Mammary epithelial cell (primary cell): ENCODE results near the gene B3GNT8.

Source experiments
- EZH2 ChIP-seq: IDR thresholded peaks from 2 replicates; pipeline ENCODE4 v1.6.1; 2012; ENCODE audit warnings: low read length, inconsistent platforms, borderline replicate concordance
- TF ChIP-seq, protein P1 (sequence below), 2 donors: IDR thresholded peaks in 1 of 2; conservative IDR thresholded peaks in 1 of 2; 2 replicates each; pipeline ENCODE4 v1.5.1; 2011 to 2012; ENCODE audit warnings: inconsistent platforms in 2 of 2, low read length in 2 of 2, mild to moderate bottlenecking in 2 of 2, control low read depth in 1 of 2, low read depth in 1 of 2; ENCODE audit not compliant: insufficient read depth in 1 of 2; ENCODE audit errors: extremely low read depth in 1 of 2

DNA sequence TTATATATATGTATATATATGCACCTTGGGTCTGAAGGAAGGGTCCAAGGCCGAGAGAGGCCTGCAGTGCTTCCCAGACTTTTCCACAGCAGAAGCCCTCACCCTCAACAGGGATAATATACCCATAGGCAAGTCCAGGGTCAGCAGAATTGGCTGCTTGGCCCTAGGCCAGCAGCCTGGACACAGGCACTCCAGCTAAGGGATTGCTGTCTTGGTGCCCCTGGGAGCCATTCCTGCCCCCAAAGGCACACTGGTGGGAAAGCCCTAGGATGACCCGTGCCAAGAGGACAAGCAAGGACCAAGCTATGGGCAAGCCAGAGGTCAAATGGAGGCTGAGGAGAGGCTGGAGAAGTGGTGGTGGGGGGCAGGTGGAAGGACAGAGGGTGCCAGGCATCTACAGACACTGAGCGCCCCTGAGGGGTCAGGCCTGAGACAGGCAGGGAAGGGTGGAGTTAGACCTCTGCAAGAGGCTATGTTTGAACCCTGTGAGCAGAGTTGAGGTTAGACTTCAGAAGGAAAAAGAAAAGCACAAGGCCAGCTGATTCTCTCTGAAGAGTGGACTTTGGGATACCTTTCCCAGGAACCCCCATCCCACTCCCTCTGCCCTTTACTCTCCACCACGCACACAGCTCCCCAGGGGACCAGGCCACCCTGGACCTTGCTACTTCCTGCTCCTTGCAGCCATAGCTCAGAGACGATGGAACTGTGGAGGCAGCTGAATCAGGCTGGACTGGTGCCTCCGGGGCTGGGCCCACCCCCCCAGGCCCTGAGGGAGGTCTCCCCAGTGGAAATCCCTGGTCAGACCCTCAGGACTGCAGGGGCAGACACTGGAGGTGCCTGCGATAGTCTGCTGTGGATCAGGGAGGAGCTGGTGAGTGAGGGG is 15.5 kb upstream of the B3GNT8 start, which contains the start of gene ERICH4:
- TF ChIP-seq EZH2, result no peak
- TF ChIP-seq, protein P1, sequence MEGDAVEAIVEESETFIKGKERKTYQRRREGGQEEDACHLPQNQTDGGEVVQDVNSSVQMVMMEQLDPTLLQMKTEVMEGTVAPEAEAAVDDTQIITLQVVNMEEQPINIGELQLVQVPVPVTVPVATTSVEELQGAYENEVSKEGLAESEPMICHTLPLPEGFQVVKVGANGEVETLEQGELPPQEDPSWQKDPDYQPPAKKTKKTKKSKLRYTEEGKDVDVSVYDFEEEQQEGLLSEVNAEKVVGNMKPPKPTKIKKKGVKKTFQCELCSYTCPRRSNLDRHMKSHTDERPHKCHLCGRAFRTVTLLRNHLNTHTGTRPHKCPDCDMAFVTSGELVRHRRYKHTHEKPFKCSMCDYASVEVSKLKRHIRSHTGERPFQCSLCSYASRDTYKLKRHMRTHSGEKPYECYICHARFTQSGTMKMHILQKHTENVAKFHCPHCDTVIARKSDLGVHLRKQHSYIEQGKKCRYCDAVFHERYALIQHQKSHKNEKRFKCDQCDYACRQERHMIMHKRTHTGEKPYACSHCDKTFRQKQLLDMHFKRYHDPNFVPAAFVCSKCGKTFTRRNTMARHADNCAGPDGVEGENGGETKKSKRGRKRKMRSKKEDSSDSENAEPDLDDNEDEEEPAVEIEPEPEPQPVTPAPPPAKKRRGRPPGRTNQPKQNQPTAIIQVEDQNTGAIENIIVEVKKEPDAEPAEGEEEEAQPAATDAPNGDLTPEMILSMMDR (conservative IDR thresholded peaks at IDR 0.05 in 1 of 2, IDR thresholded peaks at IDR 0.05 in 1 of 2; ENCODE audit: extremely low read depth in 1 of 2, insufficient read depth in 1 of 2, low read depth in 1 of 2, low read length in 2 of 2), result no peak
